ENCODE measurements around the gene MMP14. TPM values are rescaled to one million over a fixed set of nuclear protein-coding genes. Genes with fewer than 3 reads are reported as not detected.
A peak's percentile ranks its signal among the peaks of the same experiment; 100 is the strongest.

The MMP14 gene
- total and polyA plus RNA-seq, 9 of the 15 experiments (the other 6 are each of a cell fraction or from before 2014, with no cell fraction given) = 0.36 to 5.8 (median 1.3) TPM; not detected in 2

- Histone ChIP-seq H3K4me3 (no peak overlapping the region), H4K20me1 (replicated peaks; ENCODE audit: control insufficient read depth, insufficient read depth, low read length) (no peaks in the 10 kb centered on the region), H3K36me3 (ENCODE audit: control insufficient read depth, insufficient read depth, low read length) (peaks cover 48% of the 10 kb centered on the region), H3K4me1 (replicated peaks in 1 of 2; ENCODE audit: control insufficient read depth in 2 of 2, insufficient read depth in 2 of 2, low read length in 2 of 2) (peaks cover 0 to 11% of the 10 kb centered on the region in 2 experiments; a peak in 3 of 5 replicates), H3K79me2 (ENCODE audit: control insufficient read depth, insufficient read depth, low read length) (peaks cover 12% of the 10 kb centered on the region), H3K9me1 (ENCODE audit: control insufficient read depth, insufficient read depth, low read length) (no peaks in the 10 kb centered on the region), H2AFZ (ENCODE audit: low read depth, low read length) (no peak overlapping the region), H3K4me2 (ENCODE audit: insufficient read depth, low read length) (no peak overlapping the region), H3K9me3 (replicated peaks; ENCODE audit: control insufficient read depth, insufficient read depth, low read depth, low read length) (no peaks in the 10 kb centered on the region), H3K27ac (ENCODE audit: extremely low read depth, low read depth, low read length) (no peak overlapping the region), H3K9ac (ENCODE audit: insufficient read depth in 1 of 2, low read depth in 2 of 2, low read length in 2 of 2) (no peak overlapping the region), H3K27me3 (ENCODE audit: control insufficient read depth in 2 of 2, insufficient read depth in 2 of 2, low read length in 2 of 2) (no peaks in the 10 kb centered on the region)
- DNase-seq (ENCODE audit: extremely low read depth in 1 of 4, low spot score in 3 of 4) (no peak), ATAC-seq (no peak), FAIRE-seq (no peak)
- ChIA-PET POLR2A (interaction anchor here (0.9 kb wide), 1 partner anchor 262 kb away, joined by 3 read pairs; no protein-coding TSS in a partner anchor), CTCF (ENCODE audit: low intra/inter-chr PET ratio) (no interaction called here)
- in situ Hi-C loops (cut with MboI) = no loop called here
- intact Hi-C loops (cut with micrococcal nuclease) = no loop called here
- 61% methylated on average over 3 of the region's 3 CpGs for WGBS (ENCODE audit: insufficient coverage, low coverage, missing lambda C conversion rate)
- BruUV-seq (replicated peaks) = no TSS peak
- TF ChIP-seq JUN (IDR thresholded peaks at IDR 0.05; ENCODE audit: borderline replicate concordance, low read depth, low read length) (no peak), JUN (CRISPR knock-in tag; IDR thresholded peaks at IDR 0.05; ENCODE audit: borderline replicate concordance) (no peak), ZNF551 (CRISPR knock-in tag; IDR thresholded peaks at IDR 0.05) (no peak), ZMIZ1 (IDR thresholded peaks at IDR 0.05; ENCODE audit: low read depth in 2 of 2, low read length in 2 of 2) (no peak), HBP1 (CRISPR knock-in tag; IDR thresholded peaks at IDR 0.05) (no peak), MLX (CRISPR knock-in tag; conservative IDR thresholded peaks at IDR 0.05) (no peak), ZNF318 (IDR thresholded peaks at IDR 0.05; ENCODE audit: borderline replicate concordance in 1 of 2, low read depth in 1 of 2) (no peak), POLR2A (conservative IDR thresholded peaks at IDR 0.05) (peak; percentile 31; the same call in 1 of the 2 replicates)
These were observed 880 bp upstream of the MMP14 start for GRCh38 chr14:22835505-22835904.

Measured in K562 (cell line).